Adipose tissue (tissue), 3 donors: ENCODE data around the gene STK17A. TPM values are rescaled to one million over a fixed set of nuclear protein-coding genes. Genes with fewer than 3 reads are reported as not detected.

Experiments used
- H3K27ac ChIP-seq: one replicate; pipeline ENCODE4 v1.5.1; 2013; ENCODE audit warnings: low read depth, low read length
- WGBS, 3 donors: extraction: QIAGEN DNeasy Blood & Tissue Kit; methylation state at CpG; one replicate each; pipeline ENCODE4 v1.1.7; 2013; 5-methylcytosine and 5-hydroxymethylcytosine counted together
- polyA plus RNA-seq, 3 donors: library from polyadenylated mRNA; stranded (reverse); fragments of 200-250 nt; gene quantifications; one replicate each; pipeline ENCODE4 v1.2.3, GENCODE V29; 2013
- donor health status: healthy with polysubstance abuse.
- donor health status: Bipolar disorder and iron deficiency.
- donor health status: healthy.

STK17A gene
- 10 to 100 TPM in 1 of 3 donors, 1 to 10 TPM in 2; 6.4 to 22.2 (median 7.2) TPM for polyA plus RNA-seq

- H3K27ac ChIP-seq, result peak within 1 kb of the TSS; percentile 95
- WGBS, 3 donors, result 2% methylated on average over 54 to 83 of the region's 83 CpGs
Observed at GRCh38 chr7:43582503-43583423, at the start of gene STK17A. TSS of gene STK17A (plus strand) at chr7:43583108. CDS start at chr7:43583244, 136 bp downstream.

GRCh38 chr7:43533801-43534479 lies 49.0 kb upstream of the STK17A start:
- no peak overlapping the region for H3K27ac ChIP-seq
- WGBS, 3 donors, result 46 to 70% (median 59%) methylated on average over 6 of the region's 6 CpGs

- WGBS, 3 donors, result 64 to 81% (median 78%) methylated on average over 4 of the region's 4 CpGs
- H3K27ac ChIP-seq, result no peak overlapping the region
Observed at GRCh38 chr7:43535031-43535451, 47.9 kb upstream of the STK17A start.

GRCh38 chr7:43535810-43536585 lies 46.9 kb upstream of the STK17A start:
- H3K27ac ChIP-seq, result no peak overlapping the region
- WGBS, 3 donors, result 74 to 81% (median 79%) methylated on average over 6 of the region's 6 CpGs

- H3K27ac ChIP-seq, result no peak overlapping the region
- 83 to 91% (median 86%) methylated on average over 15 of the region's 15 CpGs for WGBS, 3 donors
Observed at GRCh38 chr7:43536773-43537172, 46.1 kb upstream of the STK17A start.

GRCh38 chr7:43537765-43538403 lies 45.0 kb upstream of the STK17A start:
- no peak overlapping the region for H3K27ac ChIP-seq
- 82 to 91% (median 89%) methylated on average over 9 of the region's 9 CpGs for WGBS, 3 donors

GRCh38 chr7:43538404-43538771 lies 44.5 kb upstream of the STK17A start:
- WGBS, 3 donors, result 76 to 87% (median 80%) methylated on average over 4 of the region's 4 CpGs

GRCh38 chr7:43540471-43540870 lies 42.4 kb upstream of the STK17A start:
- WGBS, 3 donors, result 86 to 93% (median 91%) methylated on average over 3 of the region's 3 CpGs
- no peak overlapping the region for H3K27ac ChIP-seq

More at GRCh38 chr7:43538404-43538771, 44.5 kb upstream of the STK17A start:
- H3K27ac ChIP-seq, result no peak overlapping the region

GRCh38 chr7:43542716-43543115 lies 40.2 kb upstream of the STK17A start:
- H3K27ac ChIP-seq, result no peak overlapping the region
- WGBS, 3 donors, result 92 to 96% (median 95%) methylated on average over 5 of the region's 5 CpGs

GRCh38 chr7:43546231-43546630 lies 36.7 kb upstream of the STK17A start:
- H3K27ac ChIP-seq, result no peak overlapping the region

- 95 to 97% (median 95%) methylated on average over 15 to 16 of the region's 16 CpGs for WGBS, 3 donors
- H3K27ac ChIP-seq, result no peak overlapping the region
Observed at GRCh38 chr7:43550427-43550826, 32.5 kb upstream of the STK17A start.

- 90 to 95% (median 90%) methylated on average over 8 of the region's 8 CpGs for WGBS, 3 donors
- no peak overlapping the region for H3K27ac ChIP-seq
Observed at GRCh38 chr7:43552122-43552521, 30.8 kb upstream of the STK17A start.

- 43 to 76% (median 49%) methylated on average over 3 of the region's 3 CpGs for WGBS, 3 donors
- no peak overlapping the region for H3K27ac ChIP-seq
Observed at GRCh38 chr7:43553999-43554398, 28.9 kb upstream of the STK17A start.

GRCh38 chr7:43554423-43554822 lies 28.5 kb upstream of the STK17A start:
- WGBS, 3 donors, result 85 to 88% (median 88%) methylated on average over 15 of the region's 15 CpGs
- H3K27ac ChIP-seq, result no peak overlapping the region

GRCh38 chr7:43557831-43558495 lies 24.9 kb upstream of the STK17A start:
- WGBS, 3 donors, result 77 to 85% (median 84%) methylated on average over 7 of the region's 7 CpGs
- H3K27ac ChIP-seq, result no peak overlapping the region

- WGBS, 3 donors, result 85 to 91% (median 91%) methylated on average over 14 of the region's 14 CpGs
Observed at GRCh38 chr7:43559171-43559945, 23.6 kb upstream of the STK17A start.

GRCh38 chr7:43559946-43560335 lies 23.0 kb upstream of the STK17A start:
- no peak overlapping the region for H3K27ac ChIP-seq
- 88 to 97% (median 96%) methylated on average over 2 of the region's 2 CpGs for WGBS, 3 donors

More at GRCh38 chr7:43559171-43559945, 23.6 kb upstream of the STK17A start:
- H3K27ac ChIP-seq, result no peak overlapping the region
